Ascending aorta (tissue), 2 donors: Measurements from ENCODE around the gene ADAMTS2. TPM values are rescaled to one million over a fixed set of nuclear protein-coding genes. Genes with fewer than 3 reads are reported as not detected.

ENCODE experiments used
- DNase-seq, 2 donors: peaks; one replicate each; pipeline ENCODE4 v3.0.0-alpha.2; 2019; ENCODE audit warnings: low spot score in 2 of 2
- H3K27ac ChIP-seq, 2 donors: fragments of 200-600 bp; sonication (generic); one replicate each; pipeline ENCODE4 v1.5.1; 2016 to 2017; ENCODE audit warnings: mild to moderate bottlenecking in 1 of 2
- H3K27me3 ChIP-seq: fragments of 200-600 bp; sonication (generic); one replicate; pipeline ENCODE4 v1.5.1; 2017
- H3K36me3 ChIP-seq, 2 donors: fragments of 200-600 bp; sonication (generic); one replicate each; pipeline ENCODE4 v1.5.1; 2016
- H3K4me1 ChIP-seq, 2 donors: fragments of 200-600 bp; sonication (generic); one replicate each; pipeline ENCODE4 v1.5.1; 2016 to 2017; ENCODE audit warnings: mild to moderate bottlenecking in 1 of 2
- H3K4me3 ChIP-seq, 2 donors: fragments of 200-600 bp; sonication (generic); one replicate each; pipeline ENCODE4 v1.5.1; 2016 to 2017; ENCODE audit warnings: mild to moderate bottlenecking in 1 of 2
- H3K9me3 ChIP-seq, 2 donors: fragments of 200-600 bp; sonication (generic); one replicate each; pipeline ENCODE4 v1.5.1; 2016
- intact Hi-C: fragments of 100-400 bp; cut with DNase I; formaldehyde crosslinking; loops from one replicate; pipeline ENCODE4 v1.15.1; 2023
- total RNA-seq: library from RNA; depleted of rRNA; stranded (reverse); fragments of >200 nt; gene quantifications from one replicate; pipeline ENCODE4 v1.1.0, GENCODE V29; 2016
- TF ChIP-seq, protein P1 (sequence below), 3 experiments: fragments of 200-600 bp in 2 of 3; fragments of 450-650 bp in 1 of 3; sonication (generic) in 2 of 3; IDR thresholded peaks; one replicate each; pipeline ENCODE4 v1.5.1; 2016 to 2019; ENCODE audit warnings: antibody characterized with exemption in 3 of 3, mild to moderate bottlenecking in 1 of 3, moderate library complexity in 1 of 3

ADAMTS2 gene
- total RNA-seq, 1 donor from 2014 or later = 51.0 TPM

DNA sequence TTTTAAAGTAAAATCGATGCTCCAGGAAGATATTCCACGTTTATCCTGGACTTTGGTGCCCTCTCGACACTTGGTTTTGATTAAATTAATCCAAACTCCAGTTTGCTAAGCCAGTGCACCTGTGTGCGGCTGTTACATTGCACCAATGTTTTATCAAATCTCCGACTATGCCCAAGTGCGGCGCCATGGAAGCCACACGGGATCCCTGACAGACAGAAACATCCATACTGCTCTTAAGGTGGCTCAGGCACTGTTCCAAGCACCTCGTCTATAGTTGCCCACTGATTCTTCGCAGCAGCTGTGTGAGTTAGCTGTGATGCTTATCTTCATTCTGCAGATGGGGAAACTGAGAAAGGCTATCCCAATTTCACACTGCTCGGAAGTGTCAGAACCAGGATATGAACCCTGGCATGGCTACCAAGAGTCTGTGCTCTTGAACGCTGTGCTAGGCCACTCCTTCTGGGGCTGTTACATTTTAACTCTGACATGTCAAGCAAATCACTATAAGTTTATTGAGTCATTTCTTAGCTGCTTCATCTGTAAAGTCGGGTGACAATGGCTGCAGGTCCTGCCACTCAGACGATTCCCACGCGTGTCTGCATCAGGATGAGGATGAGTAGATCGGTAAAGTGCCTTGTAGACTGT lies 113.0 kb downstream of the ADAMTS2 start:
- peak in 1 of 2 donors; percentile 34 for DNase-seq
- no peaks in the 10 kb centered on the region for H3K36me3 ChIP-seq
- H3K4me3 ChIP-seq = no peak overlapping the region
- H3K27me3 ChIP-seq = no peaks in the 10 kb centered on the region
- H3K9me3 ChIP-seq = no peaks in the 10 kb centered on the region
- no peak overlapping the region for H3K27ac ChIP-seq
- TF ChIP-seq, protein P1, sequence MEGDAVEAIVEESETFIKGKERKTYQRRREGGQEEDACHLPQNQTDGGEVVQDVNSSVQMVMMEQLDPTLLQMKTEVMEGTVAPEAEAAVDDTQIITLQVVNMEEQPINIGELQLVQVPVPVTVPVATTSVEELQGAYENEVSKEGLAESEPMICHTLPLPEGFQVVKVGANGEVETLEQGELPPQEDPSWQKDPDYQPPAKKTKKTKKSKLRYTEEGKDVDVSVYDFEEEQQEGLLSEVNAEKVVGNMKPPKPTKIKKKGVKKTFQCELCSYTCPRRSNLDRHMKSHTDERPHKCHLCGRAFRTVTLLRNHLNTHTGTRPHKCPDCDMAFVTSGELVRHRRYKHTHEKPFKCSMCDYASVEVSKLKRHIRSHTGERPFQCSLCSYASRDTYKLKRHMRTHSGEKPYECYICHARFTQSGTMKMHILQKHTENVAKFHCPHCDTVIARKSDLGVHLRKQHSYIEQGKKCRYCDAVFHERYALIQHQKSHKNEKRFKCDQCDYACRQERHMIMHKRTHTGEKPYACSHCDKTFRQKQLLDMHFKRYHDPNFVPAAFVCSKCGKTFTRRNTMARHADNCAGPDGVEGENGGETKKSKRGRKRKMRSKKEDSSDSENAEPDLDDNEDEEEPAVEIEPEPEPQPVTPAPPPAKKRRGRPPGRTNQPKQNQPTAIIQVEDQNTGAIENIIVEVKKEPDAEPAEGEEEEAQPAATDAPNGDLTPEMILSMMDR (IDR thresholded peaks at IDR 0.05) = no peak
- no peaks in the 10 kb centered on the region for H3K4me1 ChIP-seq
- intact Hi-C loops = no loop called here

DNA sequence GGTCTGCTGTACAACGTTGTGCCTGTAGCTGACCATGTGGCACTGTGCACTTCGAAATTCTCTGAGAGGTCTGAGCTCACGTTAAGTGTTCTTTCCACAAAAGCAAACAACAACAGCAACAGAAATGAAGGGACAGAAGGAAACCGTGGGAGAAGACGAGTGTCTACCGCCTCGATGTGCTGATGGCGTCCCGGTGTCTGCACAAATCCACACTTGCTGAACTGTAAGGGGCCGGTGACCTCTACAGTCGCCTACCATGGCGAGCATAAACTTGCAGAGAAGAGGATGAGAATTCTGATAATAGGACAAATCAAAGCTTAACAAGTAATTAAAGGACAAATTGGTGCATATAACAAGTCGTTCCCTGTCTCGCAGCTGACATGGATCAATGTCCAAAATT lies 114.0 kb downstream of the ADAMTS2 start:
- Histone ChIP-seq H3K9me3 (no peaks in the 10 kb centered on the region), H3K27me3 (no peaks in the 10 kb centered on the region), H3K27ac (no peak overlapping the region), H3K4me1 (no peaks in the 10 kb centered on the region), H3K36me3 (no peaks in the 10 kb centered on the region), H3K4me3 (no peak overlapping the region)
- DNase-seq = no peak
- TF ChIP-seq, protein P1 (IDR thresholded peaks at IDR 0.05) = no peak
- intact Hi-C loops = no loop called here

DNA sequence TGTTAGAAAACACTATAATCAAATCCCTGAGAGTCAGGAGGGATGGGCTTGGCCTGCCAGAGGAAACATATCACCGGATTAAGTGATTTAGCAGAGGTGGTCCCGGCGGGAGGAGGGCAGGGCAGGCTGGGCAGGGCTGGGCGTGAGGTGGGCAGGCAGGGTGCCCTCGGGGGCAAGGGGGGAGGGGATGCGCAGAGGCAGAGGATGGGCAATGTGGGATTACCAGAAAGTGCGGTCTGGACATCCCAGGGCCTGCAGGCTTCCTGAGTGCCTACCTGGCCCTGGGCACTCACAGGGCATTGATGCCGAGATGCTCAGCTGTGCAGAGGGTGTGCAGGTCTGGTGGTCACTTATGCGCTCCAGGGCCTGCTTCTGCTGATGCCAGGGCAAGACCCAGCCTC lies 115.2 kb downstream of the ADAMTS2 start:
- peak in 1 of 2 donors; percentile 31 for DNase-seq
- Histone ChIP-seq H3K9me3 (no peaks in the 10 kb centered on the region), H3K36me3 (no peaks in the 10 kb centered on the region), H3K27ac (no peak overlapping the region), H3K4me1 (no peaks in the 10 kb centered on the region), H3K4me3 (no peak overlapping the region), H3K27me3 (no peaks in the 10 kb centered on the region)
- TF ChIP-seq, protein P1 (IDR thresholded peaks at IDR 0.05) = no peak
- intact Hi-C loops = no loop called here

DNA sequence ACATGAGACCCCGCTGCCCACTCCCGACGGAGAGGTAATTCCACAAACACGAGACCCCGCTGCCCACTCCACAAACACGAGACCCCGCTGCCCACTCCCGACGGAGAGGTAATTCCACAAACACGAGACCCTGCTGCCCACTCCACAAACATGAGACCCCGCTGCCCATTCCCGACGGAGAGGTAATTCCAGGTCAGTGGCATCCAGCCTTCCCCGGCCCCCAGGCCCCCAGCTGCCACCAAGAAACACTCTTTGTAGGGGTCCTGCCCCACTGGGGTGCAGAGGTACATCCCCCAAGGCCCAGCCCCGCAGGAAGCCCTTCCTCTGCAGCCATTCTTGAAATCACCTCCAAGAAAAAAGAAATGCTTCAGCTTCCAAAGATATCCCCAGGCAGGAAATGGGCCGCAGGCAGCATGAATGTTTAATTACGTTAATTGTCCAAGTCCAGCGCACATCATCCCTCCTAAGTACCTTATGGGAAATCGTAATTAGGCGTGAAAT lies 115.9 kb downstream of the ADAMTS2 start:
- Histone ChIP-seq H3K4me3 (no peak overlapping the region), H3K9me3 (no peaks in the 10 kb centered on the region), H3K36me3 (no peaks in the 10 kb centered on the region), H3K27me3 (no peaks in the 10 kb centered on the region), H3K27ac (no peak overlapping the region), H3K4me1 (no peaks in the 10 kb centered on the region)
- intact Hi-C loops = no loop called here
- TF ChIP-seq, protein P1 (IDR thresholded peaks at IDR 0.05) = no peak
- DNase-seq = peak in 1 of 2 donors; percentile 35

DNA sequence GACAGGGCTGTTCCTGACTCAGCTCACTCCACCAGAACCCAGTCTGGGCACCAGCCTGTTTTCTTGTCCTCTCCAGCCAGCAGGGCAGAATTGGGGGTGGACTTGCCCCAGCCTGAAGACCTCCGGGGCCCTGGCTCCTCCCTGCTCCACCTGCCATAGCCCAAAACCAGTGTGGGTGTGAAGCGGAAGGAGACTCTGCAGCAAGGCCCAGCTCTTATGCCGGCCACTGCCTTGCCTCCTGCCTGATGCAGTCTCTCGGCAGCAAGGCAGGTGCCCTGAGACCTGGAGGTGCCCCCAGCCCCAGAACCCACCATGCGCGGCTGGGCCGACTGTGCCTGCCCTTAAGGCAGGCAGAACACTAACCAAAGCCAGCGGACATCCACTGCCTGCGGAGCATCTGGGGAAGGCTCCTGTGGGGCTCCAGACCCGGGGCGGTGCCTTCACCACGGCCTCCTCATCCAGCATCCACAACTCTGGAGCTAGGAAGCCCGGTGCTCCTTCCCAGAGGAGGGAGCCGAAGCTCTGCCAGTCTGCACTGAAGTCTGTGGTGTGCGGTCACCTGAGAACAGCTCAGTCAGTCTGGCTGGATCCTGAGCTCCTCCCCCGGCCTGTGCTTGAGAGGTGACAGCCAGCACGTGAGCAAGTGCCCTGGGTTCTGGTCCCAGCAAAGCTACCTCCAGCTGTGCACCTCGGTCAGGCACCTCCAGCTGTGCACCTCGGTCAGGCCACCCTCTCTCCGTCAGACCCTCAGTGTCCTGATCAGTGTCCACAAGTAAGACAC lies 116.7 kb downstream of the ADAMTS2 start:
- Histone ChIP-seq H3K27ac (no peak overlapping the region), H3K4me3 (no peak overlapping the region), H3K36me3 (no peaks in the 10 kb centered on the region), H3K27me3 (no peaks in the 10 kb centered on the region), H3K9me3 (no peaks in the 10 kb centered on the region), H3K4me1 (no peaks in the 10 kb centered on the region)
- intact Hi-C loops = no loop called here
- TF ChIP-seq, protein P1 (IDR thresholded peaks at IDR 0.05) = no peak
- DNase-seq = no peak
